ENCODE results near the gene CLEC20A.

DNA sequence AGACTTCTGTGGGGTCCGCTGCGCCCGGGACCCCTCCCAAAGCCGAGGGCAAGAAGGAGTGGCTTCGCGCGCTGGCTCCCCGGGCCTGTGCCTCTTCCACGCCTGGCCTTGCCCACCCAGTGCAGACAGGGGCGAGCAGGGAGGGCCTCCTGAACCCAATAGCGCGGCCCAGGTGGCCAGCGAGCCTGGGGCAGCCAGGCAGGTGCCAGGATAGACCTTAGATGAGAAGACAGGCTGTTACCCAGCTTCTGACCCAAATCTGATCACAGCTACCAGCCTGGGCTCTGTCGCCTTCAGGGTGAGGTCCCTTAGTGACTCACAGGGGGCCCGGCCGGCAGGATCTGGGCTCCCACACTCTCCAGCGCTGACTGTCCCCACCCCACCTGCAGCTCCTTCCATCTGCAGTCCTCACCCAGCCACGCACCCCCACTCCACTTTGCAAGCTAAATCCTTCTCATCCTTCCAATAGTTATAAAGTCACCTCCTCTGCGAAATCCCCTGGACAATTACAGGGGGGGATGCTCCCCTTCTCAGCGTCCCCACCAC is 9.6 kb downstream of the CLEC20A start:
- TF ChIP-seq POLR2A (IDR thresholded peaks at IDR 0.05; ENCODE audit: low read depth, low read length), result no peak
- no peak for TF ChIP-seq POLR2AphosphoS5 (IDR thresholded peaks at IDR 0.05; ENCODE audit: low read depth, low read length)
- no peak for TF ChIP-seq TAF1 (IDR thresholded peaks at IDR 0.05; ENCODE audit: borderline replicate concordance, low read depth, low read length)

Data from GM12892 (cell line).